NCI-H345 treated with DMSO at 0.1 percent for 48 hours (cell line): Measurements from ENCODE around the gene COL3A1.

Experiments
- DNase-seq: peaks from one replicate; lab custom pipeline; 2025; ENCODE audit not compliant: unreplicated experiment; lab: John Stamatoyannopoulos, UW

Gene COL3A1

DNA sequence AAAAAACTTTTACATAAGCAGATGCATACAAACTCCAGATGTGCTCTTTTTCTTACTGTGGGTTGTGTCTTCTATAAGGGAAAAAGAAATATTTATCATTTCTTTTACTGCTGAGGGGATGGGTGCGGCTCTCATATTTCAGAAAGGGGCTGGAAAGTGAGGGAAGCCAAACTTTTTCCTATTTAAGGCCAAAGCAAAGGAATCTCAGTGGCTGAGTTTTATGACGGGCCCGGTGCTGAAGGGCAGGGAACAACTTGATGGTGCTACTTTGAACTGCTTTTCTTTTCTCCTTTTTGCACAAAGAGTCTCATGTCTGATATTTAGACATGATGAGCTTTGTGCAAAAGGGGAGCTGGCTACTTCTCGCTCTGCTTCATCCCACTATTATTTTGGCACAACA lies at the start of gene COL3A1:
Gene COL3A1, plus strand, starts transcription at position 210 of the 400 bp plus-strand sequence. Its CDS starts 117 bp downstream, at position 327.
- DNase-seq, result no peak

DNA sequence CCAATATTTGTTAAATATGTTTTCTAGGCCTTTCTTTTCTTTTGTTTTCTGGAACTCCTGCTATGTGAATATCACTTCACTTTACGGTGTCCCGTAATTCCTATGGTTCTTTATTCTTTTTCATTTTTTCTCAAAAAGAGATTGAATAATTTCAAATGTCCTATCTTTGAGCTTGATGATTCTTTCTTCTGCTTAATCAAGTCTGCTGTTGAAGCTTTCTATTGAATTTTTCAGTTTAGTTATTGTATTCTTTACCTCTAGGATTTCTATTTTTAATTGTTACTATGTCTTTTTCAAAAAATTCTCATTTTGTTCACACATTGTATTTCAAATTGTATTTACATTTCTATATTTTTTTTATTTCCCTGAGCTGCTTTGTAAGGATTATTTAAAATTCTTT lies 45.5 kb upstream of the COL3A1 start:
- no peak for DNase-seq

DNA sequence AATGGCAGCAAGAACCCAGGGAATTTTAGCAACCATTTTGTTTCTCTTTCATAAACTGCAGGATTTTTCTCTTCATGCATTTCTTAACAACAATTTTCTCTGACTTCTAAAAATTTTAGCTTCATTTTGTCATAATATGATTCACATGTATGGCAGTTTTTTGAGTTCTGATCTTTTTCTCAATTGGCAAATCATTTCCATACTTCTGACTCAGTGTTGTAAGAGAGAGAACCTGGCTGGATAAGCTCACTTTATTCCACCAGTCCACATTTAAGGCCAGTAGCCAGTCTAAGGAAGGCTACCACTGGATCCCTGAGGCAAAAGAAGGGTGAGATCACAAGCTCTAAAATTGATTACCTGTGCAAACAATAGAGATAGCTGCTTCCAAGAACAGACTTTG lies 42.8 kb upstream of the COL3A1 start:
- DNase-seq, result no peak

- DNase-seq, result no peak
Observed at GRCh38 chr2:188937228-188938220, 36.6 kb upstream of the COL3A1 start.

GRCh38 chr2:188940171-188940570 lies 34.0 kb upstream of the COL3A1 start:
- DNase-seq, result no peak

- no peak for DNase-seq
Observed at GRCh38 chr2:188944442-188944841, 29.7 kb upstream of the COL3A1 start.

- no peak for DNase-seq
Observed at GRCh38 chr2:188949046-188949818, 24.9 kb upstream of the COL3A1 start.

GRCh38 chr2:188952901-188953300 lies 21.3 kb upstream of the COL3A1 start:
- DNase-seq, result no peak

- DNase-seq, result no peak
Observed at GRCh38 chr2:188956290-188956689, 17.9 kb upstream of the COL3A1 start.

DNA sequence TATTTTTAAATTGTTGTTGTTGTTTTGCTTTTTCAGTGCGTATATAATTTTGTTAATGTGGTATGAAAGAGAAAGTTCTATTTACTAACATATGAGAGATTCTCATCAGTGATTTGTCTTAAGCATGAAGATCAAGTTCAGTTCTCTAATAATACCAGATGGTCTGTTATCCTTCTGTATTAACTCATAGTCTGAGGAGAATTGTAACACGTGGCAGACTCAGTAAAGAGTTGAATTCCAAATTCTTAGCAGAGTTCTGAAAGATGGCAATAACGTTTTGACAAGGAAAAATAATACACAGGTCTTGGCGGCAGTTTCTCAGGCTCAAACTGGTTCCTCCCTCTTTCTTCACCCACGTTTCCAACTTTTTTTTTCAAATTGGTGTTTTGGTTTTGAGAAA lies 17.2 kb upstream of the COL3A1 start:
- no peak for DNase-seq

- DNase-seq, result no peak
Observed at GRCh38 chr2:188957646-188958045, 16.5 kb upstream of the COL3A1 start.

GRCh38 chr2:188963741-188964140 lies 10.4 kb upstream of the COL3A1 start:
- DNase-seq, result no peak

DNA sequence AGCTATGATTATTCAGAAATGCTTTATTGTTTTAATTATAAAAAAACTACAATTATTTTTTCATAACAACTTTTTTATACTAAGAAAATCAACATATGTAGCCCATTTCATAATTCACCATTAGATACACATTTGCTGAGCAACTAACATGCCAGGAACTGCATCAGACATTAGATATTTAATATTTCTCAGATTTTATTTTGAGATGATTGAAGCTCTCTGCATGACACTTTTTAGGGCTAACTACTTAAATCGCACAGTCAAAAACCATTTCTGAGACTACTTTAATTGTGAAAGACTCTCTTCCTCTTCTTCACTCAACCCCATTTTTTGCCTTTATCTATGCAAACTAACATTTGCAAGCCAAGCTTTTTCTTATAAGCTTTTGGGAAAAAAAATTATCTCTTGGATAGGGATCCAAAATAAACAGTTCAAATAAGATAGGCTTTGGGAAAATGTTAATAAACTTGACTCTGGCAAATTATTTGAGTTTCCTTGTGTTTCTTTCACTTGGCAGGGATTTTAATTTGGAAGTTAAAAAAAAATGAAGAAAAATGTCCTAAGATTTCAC lies 9.1 kb upstream of the COL3A1 start:
- no peak for DNase-seq

- no peak for DNase-seq
Observed at GRCh38 chr2:188965563-188965962, 8.6 kb upstream of the COL3A1 start.

DNA sequence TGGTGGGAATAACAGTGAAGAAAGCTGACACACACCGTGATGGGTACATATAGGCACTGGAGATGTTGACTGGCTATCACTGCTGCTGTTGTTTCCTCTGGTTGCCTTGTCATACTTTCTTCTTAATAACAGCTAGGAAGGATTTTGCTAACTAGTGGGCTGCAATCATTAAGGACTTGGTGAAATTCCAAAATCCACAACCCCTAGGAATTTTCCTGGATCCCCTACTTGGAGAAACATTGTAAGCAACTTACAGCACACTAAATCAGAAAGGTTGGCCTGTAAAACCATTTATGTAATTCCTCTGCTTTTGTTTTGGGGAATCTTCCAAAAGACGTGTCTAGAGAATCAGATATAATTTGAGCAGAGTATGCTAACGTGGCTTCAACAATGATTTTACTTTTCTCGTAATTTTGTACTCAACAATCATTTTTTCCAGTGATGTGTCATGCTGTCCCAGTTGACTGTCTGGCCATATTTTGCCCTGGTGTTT lies 8.0 kb upstream of the COL3A1 start:
- DNase-seq, result no peak

DNA sequence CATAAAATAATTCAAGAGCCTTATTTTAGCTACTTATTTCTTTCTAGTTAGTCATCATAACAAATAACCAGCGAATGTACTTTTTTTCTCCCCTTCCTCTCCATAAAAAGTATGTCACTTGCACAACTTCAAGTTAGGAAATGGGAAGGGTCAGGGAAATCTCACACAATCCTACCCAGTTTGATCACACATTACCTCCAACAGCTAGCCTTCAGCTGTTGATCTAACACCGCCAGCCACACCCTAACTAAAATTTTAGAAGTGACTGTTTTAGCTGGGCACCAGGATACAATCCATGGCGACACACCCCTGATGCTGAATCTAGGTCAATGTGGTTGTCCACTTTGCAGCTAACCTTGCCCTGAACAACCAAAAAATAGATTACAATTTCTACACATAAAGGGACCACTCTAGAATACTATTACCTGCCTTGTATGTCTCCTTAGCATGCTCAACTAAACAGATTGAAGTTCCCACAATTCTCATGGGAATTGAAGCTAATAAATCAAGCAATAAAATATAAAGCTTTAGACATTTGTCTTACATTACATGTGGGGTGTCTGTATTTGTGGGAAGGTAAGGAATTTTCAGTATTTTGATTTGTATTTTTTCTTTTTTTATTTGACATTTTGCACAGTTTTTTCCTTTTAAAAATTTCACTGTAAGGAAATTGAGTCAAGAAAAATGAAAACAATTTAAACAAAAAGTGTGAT lies 7.3 kb upstream of the COL3A1 start:
- DNase-seq, result no peak

GRCh38 chr2:188969236-188969635 lies 4.9 kb upstream of the COL3A1 start:
- no peak for DNase-seq

- no peak for DNase-seq
Observed at GRCh38 chr2:188969651-188970050, 4.5 kb upstream of the COL3A1 start.

GRCh38 chr2:188970211-188970610 lies 4.0 kb upstream of the COL3A1 start:
- DNase-seq, result no peak

DNA sequence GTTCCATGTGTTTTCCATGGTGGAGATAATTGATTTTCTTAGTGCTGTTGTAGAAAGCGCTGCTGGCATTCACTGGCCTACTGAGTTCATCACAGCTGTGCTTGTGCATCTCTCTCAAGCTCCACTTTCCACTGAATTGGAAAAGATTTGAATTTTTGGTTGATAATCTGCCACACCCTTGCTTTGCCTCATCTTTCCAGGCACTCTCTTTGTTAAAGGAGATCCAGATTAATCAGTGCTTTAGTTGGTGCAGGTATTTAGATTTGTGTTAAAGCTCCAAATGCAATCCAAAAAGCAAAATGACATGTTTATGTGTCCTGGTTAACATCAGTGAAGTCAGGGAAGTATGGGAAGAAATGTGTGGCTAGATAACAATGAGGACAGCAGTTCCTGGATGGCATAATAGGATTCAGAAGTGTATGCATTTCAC lies 2.7 kb upstream of the COL3A1 start:
- DNase-seq, result no peak

- DNase-seq, result no peak
Observed at GRCh38 chr2:188973641-188974040, 532 bp upstream of the COL3A1 start.
